Measurements from ENCODE around the gene IMPDH1.

GRCh38 chr7:128359336-128359735 lies 50.4 kb downstream of the IMPDH1 start:
- TF ChIP-seq, protein P1, sequence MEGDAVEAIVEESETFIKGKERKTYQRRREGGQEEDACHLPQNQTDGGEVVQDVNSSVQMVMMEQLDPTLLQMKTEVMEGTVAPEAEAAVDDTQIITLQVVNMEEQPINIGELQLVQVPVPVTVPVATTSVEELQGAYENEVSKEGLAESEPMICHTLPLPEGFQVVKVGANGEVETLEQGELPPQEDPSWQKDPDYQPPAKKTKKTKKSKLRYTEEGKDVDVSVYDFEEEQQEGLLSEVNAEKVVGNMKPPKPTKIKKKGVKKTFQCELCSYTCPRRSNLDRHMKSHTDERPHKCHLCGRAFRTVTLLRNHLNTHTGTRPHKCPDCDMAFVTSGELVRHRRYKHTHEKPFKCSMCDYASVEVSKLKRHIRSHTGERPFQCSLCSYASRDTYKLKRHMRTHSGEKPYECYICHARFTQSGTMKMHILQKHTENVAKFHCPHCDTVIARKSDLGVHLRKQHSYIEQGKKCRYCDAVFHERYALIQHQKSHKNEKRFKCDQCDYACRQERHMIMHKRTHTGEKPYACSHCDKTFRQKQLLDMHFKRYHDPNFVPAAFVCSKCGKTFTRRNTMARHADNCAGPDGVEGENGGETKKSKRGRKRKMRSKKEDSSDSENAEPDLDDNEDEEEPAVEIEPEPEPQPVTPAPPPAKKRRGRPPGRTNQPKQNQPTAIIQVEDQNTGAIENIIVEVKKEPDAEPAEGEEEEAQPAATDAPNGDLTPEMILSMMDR (IDR thresholded peaks at IDR 0.05) = no peak
- TF ChIP-seq POLR2A (IDR thresholded peaks at IDR 0.05) = no peak
